ENCODE measurements around the gene TBPL2.
"Not testable (repeated sequence)": the region's sequence is repeated elsewhere in the genome, so short reads cannot be mapped to it uniquely, and the experiment has no call there.

TBPL2 gene

DNA sequence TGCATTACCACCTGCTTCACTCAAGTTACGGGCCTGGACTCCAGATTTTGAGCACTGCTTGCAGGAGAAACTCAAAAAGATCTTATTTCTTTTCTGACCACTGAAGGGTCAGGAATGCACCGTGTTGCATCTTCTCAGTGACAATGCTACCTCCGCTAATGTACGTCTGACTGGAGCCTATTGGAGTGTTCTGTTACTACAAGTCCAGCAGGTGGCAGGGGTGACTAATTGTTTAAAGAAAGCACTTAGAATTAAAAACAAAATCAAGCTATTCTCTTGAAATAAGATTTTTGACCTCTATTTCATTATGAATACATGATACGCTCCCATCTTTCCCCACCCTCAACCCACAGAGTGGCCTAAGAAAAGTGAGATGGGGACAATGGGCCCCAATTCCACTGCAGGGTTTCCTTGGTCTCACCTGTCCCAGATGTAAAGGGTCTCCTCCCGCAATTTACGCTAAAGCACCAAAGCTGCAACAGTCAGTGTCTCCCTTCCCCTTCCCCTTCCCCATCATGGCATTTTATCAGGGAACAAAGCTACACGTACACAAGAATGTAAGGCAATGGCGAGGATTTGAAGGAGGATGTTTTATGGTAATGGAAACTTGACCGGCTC lies 2.2 kb downstream of the TBPL2 start:
- DNase-seq: no peak

DNA sequence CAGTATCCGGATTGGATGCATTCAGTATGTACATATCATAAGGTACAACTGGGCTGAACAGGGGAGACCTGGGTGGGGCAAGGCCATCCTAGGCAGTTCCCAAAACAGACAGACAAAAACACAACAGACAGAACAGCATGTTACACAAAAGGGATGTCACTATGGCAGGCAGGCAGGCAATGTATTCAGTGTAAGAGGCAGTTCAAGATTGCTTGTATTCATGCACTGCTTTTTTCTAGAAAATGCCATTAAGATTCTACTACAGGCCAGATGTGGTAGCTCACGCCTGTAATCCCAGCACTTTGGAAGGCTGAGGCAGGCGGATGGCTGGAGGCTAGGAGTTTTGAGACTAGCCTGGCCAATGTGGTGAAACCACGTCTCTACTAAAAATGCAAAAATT lies 3.5 kb downstream of the TBPL2 start:
- DNase-seq: no peak

DNA sequence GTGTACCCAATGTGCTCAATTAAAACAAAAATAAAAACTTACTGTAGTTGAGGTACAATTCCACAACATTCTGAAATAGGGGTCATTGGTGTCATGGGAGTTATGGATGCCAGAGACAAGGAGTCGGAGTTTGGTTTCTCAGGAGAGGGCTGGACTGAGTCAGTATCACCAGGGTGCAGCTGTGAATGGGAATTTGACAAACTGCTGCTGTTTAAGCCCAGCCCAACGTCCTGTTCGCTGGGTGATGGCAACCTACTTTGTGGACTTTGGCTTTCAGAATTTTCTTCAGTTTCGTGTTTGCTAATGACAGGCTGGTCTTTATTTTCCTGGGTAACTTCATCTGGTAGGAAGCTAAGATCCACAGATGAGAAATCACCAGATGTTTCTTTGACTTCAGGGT lies 3.9 kb downstream of the TBPL2 start:
- no peak for DNase-seq

- no peak for DNase-seq
Measured at GRCh38 chr14:55434805-55435174, 5.6 kb downstream of the TBPL2 start.

DNA sequence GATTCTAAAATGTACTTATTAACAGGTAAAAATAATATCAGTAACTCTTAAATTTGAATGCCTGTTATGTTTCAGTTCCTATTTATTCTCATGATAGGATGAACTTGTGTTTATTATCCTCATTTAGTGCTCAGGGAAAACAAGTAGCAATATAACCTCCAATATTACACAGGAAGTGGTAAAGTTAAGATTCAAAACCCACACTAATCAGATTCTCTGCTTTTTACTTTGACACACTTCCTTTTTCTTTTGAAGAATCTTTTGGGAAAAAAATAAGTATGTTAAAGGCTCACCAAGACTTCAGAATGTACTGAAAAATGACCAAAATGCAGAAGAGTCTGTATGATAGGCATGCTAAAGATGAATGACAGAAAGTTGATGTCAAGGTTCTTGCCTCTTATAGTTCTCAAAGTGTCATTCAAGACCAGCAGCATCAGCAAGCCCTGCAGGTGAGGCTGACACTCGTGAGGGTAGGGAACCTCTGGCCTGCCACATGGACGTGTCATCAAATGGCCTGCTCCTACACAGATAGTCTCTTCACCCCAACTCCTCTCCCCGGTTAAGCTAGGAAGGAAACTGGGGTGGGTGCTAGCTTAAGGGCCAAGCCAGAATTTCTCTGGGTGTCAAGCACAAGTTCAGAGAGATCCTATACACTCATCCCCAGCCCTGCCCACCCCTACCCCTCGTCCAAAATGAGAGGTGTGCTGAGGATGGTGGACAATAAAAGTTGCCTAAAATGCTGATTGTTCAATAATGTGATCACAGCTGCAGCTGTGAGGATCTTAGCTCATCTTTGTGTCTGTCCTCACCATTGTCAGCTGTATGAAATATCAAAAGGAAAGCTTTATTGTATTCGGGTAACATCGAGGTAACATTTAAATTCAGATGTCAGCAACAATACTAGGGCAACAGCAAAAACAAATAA lies 6.3 kb downstream of the TBPL2 start:
- DNase-seq: no peak

GRCh38 chr14:55432628-55433027 lies 7.8 kb downstream of the TBPL2 start:
- no peak for DNase-seq

- DNase-seq: no peak
Measured at GRCh38 chr14:55430024-55430690, 10.3 kb downstream of the TBPL2 start.

GRCh38 chr14:55427439-55427838 lies 13.0 kb downstream of the TBPL2 start:
- DNase-seq: no peak

GRCh38 chr14:55426891-55427290 lies 13.5 kb downstream of the TBPL2 start:
- DNase-seq: no peak

- DNase-seq: no peak
Measured at GRCh38 chr14:55425091-55425490, 15.3 kb downstream of the TBPL2 start.

GRCh38 chr14:55423969-55424368 lies 16.4 kb downstream of the TBPL2 start:
- no peak for DNase-seq

DNA sequence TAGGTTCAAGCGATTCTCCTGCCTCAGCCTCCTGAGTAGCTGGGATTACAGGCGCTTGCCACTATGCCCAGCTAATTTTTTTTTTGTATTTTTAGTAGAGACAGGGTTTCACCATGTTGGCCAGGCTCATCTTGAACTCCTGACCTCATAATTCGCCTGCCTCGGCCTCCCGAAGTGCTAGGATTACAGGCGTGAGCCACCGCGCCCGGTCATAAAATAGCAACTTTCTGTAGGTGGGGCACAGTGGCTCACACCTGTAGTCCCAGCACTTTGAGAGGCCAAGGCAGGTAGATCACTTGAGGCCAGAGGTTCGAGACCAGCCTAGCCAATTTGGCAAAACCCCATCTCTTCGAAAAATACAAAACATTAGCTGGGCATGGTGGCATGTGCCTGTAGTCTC lies 18.1 kb downstream of the TBPL2 start:
- not testable (repeated sequence) for DNase-seq

DNA sequence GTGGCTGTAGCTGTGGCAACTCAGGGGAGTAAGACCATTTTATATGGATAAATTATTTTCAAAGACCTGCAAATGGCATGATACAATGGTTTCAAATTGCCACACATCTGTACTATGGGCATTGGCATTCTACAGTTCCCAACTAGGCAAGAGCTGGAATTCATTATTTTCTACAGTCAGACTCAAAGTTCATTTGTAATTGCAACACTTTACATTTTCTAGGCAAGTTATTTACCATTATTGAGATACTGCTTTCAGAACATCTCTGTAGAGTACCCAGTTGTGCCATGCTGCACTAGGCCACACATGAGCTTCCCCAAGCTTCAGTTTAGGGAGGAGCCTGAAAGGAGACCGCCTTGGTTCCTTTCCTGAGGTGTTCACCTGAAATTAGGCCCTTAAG lies 20.8 kb downstream of the TBPL2 start:
- no peak for DNase-seq

DNA sequence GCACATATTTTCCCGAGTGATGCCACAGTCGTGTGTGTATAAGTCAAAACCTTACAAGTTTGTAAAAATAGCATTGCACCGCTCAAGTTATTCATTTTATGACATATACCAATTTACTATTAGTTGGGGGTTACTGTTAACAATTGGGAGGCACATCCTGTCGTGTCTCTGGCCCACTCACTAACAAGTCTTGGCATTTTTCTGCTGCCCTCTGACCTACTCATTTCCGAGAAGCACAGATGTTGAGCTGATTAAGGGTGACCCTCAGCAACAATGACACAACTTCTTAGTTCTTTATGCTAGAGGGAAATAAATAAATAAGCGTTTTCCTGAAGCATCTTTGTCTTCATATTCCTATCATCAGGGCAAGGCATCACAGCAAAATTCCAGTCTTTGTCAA lies 22.0 kb downstream of the TBPL2 start:
- DNase-seq: no peak

- DNase-seq: no peak
Measured at GRCh38 chr14:55417955-55418354, 22.5 kb downstream of the TBPL2 start.

GRCh38 chr14:55416866-55417265 lies 23.6 kb downstream of the TBPL2 start:
- DNase-seq: no peak

DNA sequence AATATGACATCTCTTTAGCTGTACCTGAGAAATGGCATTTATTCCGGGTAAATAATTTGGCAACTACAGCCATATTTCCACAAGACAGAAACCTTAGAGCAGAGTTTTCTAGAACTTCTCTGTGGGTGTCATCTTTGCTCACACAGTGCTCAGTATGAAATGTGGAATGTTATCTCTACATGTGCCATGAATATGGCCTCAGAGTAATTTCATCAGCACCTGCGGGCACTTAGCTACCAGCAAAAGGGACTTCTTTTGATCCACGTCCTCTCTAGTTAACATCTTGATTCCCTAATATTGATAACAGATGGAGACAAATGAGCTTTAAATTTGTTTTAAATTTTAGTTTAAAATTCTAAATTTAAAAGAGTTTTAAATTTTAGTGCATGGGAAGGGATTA lies 25.9 kb downstream of the TBPL2 start:
- no peak for DNase-seq

GRCh38 chr14:55412676-55413075 lies 27.7 kb downstream of the TBPL2 start:
- no peak for DNase-seq

DNA sequence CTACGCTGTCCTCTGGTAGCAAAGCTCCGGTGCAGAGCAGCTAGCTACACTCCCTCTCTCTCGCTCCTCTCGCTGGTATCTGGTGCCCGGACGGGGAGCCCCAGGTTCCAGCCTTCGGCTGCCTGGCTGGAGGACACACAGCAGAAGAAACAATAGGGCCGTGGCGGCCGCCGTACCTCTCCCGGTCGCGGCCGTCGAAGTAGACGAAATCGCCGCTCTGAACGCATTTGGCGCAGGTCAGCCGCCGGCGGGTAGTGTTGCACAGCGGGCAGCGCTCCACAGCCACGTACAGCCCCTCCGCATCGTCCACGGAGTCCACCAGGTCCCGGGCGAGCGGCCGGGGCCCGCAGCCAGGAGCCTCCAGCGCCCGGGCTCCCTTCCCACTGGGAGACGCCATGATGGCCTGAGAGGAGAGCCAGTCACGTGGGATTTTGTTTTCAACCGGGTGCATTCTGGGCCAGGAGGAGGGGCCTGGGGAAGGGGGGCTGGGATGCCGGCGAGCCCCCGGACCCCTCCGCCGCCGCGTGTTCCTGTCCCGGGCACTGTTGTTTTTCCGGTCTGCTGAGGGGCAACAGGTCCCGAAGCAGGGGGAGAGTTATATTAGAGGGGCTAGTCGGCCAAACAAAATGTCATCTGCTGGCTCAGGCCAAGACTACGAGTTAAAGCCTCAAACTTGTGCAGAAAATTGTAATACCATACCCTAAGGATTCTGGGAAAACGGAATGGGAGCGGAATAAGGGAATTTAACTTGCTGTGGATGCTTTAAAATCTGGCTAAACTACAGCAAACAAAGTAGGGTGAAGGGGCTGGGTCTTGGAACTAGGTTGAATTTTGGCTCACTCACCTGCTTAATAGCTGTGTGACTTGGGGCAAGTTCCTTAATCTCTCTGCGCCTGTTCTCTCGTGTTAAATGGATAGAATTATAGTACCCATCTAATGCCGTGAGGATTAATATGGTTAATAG lies 28.7 kb downstream of the TBPL2 start, which contains the start of gene ATG14:
ATG14 (minus strand) TSS at position 405 of the 964 bp plus-strand sequence; CDS start at position 397, 8 bp downstream.
- DNase-seq: peak; percentile 68

GRCh38 chr14:55410876-55411275 lies 29.5 kb downstream of the TBPL2 start:
- DNase-seq: no peak

GRCh38 chr14:55404173-55404854 lies 36.1 kb downstream of the TBPL2 start:
- DNase-seq: no peak

DNA sequence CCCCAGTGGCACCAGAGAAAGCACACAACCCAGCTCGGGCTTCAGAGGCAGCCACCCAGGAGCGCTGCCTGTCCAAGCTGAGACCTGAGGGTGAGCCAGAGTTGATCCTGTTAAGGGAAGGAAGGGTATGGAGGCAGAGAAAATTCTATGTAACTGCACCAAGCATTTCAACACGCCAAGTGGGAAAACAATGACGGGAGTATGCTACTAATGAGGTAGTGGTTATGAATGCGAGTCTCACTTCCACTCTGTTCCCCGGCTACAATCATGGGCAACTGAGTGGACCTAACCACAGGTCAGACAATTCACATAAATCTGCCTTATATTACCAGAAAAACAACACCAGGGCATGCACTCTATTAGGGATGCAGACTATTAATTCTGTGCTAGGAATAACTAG lies 38.7 kb downstream of the TBPL2 start:
- no peak for DNase-seq
